Adrenal gland (tissue), 5 donors: Measurements from ENCODE around the gene CENPP.

Experiments used
- CTCF ChIP-seq, 6 experiments: fragments of 450-650 bp in 4 of 6; fragments of 200-600 bp in 2 of 6; sonication (generic) in 1 of 6; IDR thresholded peaks; 1 replicate in 5 of 6; 2 replicates in 1 of 6; pipeline versions ENCODE4 v1.5.1 to v1.8.0; 2016 to 2021; ENCODE audit warnings: antibody characterized with exemption in 6 of 6, mild to moderate bottlenecking in 2 of 6, moderate library complexity in 1 of 6
- POLR2A ChIP-seq, 2 donors: fragments of 450-650 bp; IDR thresholded peaks; one replicate each; pipeline ENCODE4 v1.6.1; 2017; ENCODE audit warnings: antibody characterized with exemption in 2 of 2, mild to moderate bottlenecking in 2 of 2, moderate library complexity in 1 of 2
- donor health status: DM: no; HTN: no; CAD: no.

- TF ChIP-seq CTCF (IDR thresholded peaks at IDR 0.05) (no peak), POLR2A (IDR thresholded peaks at IDR 0.05) (no peak)
These were observed 335.4 kb downstream of the CENPP start for GRCh38 chr9:92661127-92661526.
